Stimulated activated CD4-positive, alpha-beta T cell treated with anti-CD3 and anti-CD28 coated beads, TNF-alpha, amount 100 ng/mL, for 24 hours (primary cell): ENCODE measurements around the gene PAX2.
"Not testable (repeated sequence)": the region's sequence is repeated elsewhere in the genome, so short reads cannot be mapped to it uniquely, and the experiment has no call there.

Experiments used
- DNase-seq, 3 experiments: peaks; one replicate each; pipeline ENCODE4 v3.0.0-alpha.2; 2020; ENCODE audit warnings: low read depth in 3 of 3

The PAX2 gene

DNA sequence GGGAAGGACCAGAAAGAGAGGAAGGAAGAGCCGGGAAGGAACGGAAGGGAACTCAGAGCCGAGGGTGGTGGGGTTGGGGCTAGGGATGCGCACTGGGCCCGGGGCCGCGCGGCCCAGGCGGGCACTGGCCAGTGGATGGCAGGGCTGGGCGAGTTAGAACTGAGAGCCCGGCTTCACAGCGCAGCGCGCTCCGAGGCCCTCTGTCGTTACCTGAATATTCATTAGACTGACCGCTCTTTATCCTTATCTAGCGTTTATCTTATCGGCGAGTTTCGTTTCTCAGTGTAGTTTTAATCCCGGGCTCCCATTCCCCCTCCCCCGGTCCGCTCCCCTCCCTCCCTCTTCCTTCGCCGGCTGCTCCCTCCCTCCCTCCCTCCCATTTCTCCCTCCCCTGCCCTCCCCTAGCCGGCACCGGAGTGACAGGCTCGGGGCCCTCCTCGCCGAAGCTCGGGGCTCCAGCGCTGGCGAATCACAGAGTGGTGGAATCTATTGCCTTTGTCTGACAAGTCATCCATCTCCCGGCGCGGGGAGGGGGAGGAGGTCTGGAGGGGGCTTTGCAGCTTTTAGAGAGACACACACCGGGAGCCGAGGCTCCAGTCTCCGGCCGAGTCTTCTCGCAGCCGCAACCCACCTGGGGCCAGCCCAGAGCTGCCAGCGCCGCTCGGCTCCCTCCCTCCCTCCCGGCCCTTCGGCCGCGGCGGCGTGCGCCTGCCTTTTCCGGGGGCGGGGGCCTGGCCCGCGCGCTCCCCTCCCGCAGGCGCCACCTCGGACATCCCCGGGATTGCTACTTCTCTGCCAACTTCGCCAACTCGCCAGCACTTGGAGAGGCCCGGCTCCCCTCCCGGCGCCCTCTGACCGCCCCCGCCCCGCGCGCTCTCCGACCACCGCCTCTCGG, at the start of gene PAX2:
Gene PAX2, plus strand, starts transcription at position 596 of the 895 bp plus-strand sequence. CDS start 679 bp downstream, outside the sequence.
- no peak for DNase-seq

DNA sequence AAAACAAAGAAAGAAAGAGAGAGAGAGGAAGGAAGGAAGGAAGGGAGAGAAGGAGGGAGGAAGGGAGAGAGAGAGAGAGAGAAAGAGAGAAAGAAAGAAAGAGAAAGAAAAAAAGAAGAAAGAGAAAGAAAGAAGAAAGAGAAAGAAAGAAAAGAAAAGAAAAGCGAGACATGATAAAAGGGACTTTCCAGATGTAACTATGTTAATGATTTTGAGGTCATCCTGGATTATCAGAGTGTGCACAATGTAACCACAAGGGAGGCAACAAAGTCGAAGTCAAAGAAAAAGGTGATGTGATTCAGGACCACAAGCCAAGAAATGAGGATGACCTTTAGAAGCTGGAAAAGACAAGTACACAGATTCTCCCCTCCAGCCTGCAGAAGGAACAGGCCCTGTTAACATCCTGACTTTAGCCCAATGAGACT, 48.9 kb upstream of the PAX2 start:
- no peak for DNase-seq

DNA sequence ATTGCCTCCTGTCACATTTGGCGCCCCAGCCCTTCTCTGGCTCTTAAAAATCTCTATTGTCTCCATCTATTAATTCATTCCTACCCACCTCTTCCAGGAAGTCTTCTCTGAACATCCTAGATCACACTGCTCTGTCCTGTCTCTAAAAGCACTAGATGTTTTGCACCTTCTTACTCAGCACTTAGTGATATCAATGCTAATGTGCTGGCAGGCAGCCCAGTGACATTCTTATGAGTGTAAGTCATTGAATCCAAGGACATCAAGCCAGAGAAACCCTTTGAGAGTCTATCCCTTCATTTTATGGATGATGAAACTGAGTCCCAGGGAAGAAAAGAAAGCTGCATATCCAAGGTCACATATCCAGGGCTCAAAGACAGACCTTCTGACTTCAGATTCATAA, 48.3 kb upstream of the PAX2 start:
- no peak for DNase-seq

DNA sequence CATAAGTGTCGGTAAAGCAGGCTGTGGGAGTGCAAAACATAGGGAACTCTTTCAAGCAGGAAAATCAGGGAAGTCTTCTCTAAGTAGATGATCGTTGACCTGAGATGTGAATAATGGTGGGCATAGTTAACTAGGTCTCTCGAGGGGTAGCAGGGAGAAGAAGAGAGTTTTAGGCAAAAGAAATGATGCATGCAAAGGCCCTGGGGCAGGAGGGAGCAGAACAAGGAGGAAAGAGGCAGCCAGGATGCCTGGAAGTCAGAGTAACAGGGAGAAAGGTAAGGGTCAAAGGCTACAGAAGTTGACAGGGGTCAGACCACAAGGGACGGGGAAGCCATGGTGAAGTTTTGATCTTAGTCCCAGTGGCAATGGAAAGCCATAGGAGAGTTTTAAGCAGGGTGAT, 47.8 kb upstream of the PAX2 start:
- no peak for DNase-seq

DNA sequence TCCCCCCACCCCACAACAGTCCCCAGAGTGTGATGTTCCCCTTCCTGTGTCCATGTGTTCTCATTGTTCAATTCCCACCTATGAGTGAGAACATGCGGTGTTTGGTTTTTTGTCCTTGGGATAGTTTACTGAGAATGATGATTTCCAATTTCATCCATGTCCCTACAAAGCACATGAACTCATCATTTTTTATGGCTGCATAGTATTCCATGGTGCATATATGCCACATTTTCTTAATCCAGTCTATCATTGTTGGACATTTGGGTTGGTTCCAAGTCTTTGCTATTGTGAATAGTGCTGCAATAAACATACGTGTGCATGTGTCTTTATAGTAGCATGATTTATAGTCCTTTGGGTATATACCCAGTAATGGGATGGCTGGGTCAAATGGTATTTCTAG, 43.7 kb upstream of the PAX2 start:
- DNase-seq, result not testable (repeated sequence)

DNA sequence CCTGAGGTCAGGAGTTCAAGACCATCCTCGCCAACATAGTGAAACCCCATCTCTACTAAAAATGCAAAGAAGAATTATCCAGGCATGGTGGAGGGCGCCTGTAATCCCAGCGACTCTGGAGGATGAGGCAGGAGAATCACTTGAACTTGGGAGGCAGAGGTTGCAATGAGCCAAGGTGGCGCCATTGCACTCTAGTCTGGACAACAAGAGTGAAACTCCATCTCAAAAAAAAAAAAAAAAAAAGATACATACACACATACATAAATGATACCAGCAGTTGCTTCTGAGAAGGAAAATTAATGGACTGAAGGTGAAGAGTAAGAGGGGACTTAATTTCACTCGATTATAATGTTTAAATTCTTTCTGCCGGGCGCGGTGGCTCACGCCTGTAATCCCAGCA, 40.2 kb upstream of the PAX2 start:
- no peak for DNase-seq

DNA sequence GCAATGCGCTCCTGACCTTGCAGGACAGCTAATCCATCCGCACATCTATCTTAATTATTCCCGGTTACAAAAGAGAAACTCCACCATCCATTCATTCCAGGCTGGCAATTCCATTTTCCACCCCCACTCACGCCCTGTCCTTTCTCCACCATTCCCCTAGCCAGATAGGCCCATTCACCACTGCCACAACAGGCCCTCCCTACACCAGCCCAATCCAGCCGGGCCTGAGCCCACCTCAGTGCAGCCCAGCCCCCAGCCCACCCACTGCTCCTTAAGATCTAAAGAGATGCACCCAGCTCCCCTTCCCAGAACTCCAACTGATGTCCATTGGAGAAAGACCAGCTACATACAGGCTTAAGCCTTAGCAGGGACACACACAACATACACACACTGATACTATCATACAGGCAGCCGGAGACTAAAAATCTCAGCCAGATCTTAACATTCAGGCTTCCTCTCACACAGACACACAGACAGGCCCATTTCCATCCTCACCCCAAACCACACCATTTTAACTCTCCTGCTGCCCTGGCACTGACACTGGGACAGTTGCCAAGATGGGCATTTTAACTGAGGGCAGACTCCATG, 38.0 kb upstream of the PAX2 start:
- DNase-seq, result no peak

DNA sequence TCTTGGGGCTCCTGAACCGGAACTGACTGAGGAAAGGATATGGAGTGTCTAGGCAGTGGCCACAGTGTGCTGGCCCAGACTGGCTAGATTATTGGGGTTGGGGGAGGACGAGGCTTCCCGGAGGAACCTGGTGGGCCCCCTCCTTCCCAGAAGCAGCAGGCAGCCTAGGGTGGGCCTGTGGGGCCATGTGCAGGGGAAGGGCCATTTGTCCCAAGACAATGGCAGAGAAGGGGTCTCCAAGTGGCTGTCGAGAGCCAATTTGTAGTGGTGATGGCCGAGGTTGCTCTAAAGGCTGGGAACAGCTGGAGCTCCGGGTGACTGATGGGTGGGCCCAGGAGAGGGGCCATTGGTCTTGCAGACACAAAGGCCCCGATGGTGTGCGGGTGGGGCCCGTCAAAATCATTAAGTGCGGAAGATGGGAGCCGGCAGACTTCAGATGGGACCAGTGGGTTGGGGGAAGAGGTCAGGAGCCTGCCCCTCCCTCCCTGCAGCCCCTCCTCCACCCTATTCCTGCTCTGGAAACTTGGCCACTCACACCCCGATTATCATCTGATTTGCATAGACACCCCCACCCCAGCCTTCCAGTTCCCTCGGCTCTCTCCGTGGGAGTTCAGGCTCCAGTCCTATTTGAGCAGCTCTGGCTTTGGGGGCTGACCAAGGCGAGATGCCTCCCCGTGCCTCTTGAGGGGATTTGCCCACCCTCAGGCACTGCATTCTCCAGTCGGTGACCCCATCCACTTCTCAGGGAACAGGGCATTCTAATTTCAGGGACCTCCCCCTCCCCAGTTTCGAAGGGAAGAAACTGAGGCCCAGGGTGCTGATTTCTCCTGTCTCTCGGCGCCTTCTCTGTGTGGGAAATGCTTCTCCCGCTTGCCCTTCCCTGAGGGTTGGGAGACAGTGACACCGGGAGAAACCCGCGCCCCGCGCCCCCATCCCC, 36.0 kb upstream of the PAX2 start:
- DNase-seq, result no peak

DNA sequence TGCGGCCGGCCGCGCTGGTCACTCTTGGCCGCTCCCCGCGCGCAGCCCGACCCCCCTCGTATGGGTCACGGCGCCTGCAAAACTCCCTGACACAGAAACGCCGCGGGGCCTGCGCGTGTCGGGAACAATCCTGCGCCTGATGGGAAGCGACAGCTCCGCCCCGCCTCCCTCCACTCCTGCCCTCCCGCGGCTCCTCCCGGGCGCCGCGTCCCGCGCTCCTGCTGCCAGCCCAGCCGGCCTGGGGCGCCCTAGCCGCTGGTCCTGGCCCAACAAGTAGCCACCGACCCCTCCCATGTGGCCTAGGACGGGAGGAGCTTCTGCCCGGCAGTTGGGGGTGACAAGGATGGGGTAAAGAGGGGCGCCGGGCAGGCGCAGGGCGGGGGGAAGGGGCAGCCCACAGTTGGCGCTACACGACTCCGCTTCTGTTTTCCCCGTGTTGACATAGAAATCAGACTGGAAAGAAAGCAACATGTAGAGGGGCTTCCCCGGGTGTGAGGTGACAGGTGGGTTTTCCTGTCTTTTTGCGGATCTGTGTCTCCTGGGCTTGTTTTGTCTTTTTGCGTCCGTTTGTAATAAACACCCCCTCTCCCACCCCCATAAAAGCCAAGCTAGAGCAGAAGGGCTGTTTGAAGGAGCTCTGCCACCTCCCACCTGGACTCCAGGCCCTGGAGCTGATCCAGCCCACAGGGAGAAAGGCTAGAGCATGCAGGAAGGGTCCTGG, 35.1 kb upstream of the PAX2 start:
- no peak for DNase-seq

DNA sequence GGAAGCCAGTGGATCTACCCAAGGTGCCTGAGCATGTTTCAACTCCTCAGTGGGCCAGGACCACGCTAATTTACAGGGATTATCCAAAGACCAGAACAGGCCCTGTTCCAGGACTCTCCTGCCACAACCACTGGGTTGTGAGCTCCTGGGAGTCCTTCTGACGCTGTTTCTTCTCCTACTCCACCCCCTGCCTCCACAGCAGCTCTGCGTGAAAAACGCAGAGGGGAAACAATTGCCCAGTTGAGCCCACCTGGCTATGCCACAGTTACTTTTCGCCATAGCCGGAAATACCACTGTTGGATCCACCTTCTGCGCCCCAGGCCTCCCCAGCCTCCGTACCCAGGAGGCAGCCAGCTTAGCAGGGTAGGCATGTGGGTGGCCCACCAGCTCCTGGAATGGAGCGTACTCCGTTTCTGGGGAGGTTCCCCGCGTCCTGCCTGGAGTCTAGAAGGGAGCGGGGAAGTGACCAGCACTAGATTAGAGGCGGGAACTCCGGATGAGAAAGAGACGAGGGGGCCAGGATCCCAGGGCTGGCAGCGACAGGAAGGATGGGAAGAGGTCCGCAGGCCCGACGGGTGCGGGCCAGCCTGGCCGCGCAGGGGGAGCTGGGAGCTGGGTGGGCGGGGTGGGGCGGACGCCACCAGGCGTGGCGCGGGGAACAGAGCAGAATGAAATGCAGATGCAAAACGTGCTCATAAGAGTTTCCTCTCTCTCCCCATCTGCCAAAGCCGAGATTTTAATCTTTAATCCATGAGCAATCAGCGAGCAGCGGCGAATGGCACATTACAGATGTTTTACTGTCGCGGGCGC, 32.1 kb upstream of the PAX2 start:
- no peak for DNase-seq

DNA sequence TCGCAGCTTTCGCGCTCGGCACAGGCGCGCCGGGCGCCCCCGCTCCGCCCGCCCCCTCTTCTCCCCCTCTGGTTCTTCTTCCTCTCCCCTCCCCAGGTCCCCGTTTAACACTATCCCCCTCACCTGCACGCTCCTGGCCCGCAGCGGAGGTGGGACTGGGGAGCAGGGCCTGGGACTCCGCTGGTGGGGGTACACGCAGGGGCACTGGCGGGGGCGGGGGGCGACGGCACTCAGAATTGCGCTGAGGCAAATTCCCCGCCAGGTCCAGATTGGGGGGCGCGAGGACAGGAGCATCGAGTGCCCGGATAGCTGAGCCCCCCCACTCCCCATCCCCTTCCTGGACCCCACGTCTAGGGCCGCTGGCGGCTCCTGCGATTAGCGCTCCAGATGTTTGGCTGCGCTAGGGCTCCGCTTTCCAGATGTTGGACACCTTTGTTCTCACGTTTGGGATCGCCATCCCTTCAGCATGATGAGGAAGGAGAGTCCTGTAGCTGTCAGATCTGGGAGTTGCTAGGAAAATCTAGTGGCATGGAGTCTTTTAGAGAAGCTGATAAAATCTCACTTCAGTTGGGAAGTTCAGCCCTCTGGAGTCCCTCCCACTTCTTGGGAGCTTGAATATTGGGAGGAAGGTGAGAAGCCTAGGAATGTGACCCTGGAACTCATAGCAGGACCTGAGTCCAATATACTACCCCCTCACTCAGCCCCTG, 31.4 kb upstream of the PAX2 start:
- no peak for DNase-seq

DNA sequence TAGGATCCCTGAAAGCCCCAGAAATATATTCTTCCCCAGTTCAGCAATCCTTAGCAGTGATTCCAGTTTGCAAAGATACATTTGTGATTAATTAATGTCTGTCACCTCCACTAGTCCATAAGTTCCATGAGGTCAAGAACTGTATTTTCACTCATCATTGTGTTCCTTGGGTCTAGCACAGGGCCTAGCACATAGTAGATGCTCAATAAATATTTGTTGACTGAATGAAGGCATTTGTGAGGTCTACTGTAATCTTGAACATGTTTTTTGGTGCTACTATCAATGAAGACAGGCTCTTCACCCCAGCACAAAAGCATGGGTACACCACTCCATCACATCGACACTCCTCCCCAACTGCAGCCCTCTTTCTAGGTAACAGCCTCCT, 30.8 kb upstream of the PAX2 start:
- DNase-seq, result no peak

DNA sequence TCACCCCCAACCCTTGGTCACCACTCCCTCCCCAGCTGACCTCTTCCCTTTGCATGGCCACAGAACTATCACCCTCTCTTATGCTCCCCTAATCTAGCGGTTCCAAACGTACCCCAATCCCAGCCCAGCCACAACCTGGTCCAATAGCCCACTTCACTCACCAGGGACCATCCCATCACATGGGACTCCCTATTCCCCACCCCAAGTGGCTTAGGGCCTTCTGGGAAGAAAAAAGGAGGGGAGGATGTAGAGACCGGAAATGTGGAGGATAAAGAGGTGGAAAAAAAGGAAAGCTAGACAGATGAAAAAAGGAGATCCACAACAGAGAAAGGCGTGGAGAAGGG, 30.3 kb upstream of the PAX2 start:
- DNase-seq, result no peak

DNA sequence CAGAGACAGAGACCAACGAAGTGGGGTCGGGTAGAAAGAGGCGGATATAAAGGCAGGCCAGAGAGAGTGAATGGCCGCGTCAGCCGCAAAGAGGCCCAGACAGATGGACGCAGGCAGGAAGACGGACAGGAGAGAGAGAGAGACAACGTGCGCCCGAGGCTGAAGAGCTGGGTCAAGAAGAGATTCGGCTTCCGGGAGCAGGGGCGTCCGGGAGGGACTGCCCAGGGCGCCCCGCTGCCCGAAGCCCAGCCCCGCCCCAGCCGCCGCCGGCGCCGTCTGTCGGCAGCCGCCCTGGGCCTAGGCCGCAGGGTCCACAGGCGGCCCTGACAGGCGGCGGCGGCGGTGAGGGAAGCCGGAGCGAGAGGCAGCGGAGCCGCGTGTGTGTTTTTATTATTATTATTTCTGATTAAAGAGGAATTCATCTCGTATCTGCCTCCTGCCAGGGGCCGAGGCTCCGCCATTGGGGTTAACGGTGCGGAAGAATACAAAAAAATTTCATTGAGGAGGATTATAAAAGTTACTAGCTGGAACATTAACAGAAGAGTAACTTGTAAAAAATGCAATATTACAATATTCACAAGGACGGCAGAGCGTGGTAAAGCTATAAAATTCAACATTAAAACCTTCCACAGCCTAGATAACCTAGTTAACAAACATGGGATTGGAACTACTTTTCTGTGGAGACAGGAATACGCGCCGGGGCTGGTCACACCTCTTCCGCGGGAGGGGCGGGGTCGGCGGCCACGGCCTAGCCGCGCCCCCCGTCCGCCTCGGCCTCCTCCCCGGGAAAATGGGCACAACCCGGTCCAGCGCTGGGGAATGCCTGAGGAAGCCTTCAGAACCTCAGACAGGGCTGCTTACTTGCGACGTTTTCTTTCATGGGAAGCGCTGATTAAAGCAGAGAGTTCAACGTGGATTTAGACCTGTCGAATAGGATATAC, 29.7 kb upstream of the PAX2 start:
- no peak for DNase-seq

DNA sequence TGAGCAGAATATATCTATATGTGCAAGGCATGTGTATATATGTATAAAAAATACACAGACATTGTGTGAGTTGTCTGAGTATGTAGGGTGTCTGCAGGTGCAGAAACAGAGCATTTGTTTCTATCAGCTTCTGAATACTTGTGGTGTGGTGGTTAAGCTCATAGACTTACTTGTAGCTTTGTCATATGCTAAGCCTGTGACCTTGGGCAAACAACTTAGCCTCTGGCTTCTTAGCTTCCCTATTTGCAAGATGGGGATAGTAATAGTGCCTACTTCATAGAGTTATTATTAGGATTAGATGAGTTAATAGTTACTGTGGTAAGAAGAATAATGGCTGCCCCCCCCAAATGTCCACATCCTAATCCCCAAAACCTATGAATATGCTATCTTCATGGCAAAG, 28.2 kb upstream of the PAX2 start:
- no peak for DNase-seq

DNA sequence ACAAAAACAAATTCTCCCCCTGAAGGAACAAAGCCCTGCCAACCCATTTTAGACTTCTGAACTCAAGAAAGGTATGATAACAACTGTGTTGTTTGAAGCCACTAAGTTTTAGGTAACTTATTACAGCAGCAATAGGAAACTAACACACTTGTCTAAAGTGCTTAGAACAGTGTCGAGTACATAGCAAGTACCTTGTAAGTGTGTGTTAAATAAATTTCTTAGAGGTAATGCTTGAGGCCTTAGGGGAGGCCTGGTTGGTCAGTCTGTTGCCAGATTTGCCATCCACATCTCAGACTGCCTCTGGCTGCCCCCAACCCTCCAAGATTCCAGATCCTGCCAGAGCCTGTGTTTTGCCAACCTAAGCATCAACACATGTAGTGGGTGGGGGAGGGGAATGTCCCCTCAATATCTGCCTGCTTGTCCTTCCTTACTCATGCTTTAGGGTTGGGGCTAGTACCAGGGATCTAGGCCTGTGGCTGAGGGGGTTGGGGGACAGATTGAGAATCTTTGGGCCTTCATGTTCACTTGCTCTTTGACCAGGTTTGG, 27.1 kb upstream of the PAX2 start:
- DNase-seq, result no peak

DNA sequence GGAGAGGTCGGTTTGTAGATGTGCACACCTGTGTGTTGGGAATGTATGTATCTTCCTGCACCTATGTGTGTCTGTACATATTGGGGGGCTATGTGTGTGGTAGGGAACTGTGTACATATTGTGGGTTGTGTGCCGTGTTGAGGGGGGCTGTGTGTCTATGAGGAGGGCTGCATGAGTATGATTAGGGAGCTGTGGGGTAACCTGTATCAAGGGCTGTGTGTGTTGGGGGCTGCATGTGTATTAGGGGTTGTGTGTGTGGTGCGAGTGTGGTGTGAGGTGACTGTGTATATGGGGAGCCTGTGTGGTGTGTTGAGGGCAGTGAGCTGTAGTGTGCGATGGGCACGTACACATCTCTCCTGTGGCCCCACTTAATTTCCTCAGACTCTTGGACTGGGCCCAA, 22.2 kb upstream of the PAX2 start:
- DNase-seq, result no peak

DNA sequence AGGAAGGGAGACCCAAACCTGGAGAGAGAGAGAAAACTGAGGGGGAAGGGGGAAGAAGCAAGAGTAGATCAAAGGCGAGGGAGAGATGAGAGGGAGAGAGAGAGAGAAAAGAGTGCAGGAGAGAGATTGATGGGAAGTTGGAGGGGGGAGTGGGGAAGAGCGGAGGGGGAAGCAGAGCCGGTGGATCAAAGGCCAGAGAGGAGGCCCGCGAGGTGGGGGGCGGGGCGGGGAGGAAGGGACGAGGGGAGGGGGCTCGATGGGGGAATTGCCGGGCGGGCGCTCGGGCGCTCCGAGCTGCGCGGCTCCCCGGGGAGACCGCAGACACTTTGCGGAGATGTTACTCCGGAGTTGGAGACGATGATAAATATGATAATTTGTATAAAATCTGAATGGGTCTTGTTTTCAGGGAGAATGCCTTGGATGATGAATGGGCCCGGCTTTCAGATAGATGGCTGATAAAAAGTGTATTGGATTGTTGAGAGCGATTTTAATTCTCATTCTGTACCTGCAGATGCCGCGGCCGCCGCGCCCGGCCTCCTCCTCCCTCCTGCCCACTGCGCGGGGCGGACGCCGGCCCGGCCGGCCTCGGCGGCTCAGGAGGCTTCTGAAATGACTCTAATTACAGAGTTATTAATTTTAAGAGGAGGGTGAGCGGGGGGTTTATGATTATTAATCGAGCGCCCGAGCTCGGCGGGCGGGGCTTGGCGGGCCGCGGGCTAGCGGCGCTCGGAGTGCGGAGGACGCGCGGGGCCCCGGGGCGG, 21.4 kb upstream of the PAX2 start:
- DNase-seq, result no peak
